ENCODE results near the gene AMDHD2.
"Not testable (repeated sequence)": the region's sequence is repeated elsewhere in the genome, so short reads cannot be mapped to it uniquely, and the experiment has no call there.

The AMDHD2 gene
- 11.2 to 102 (median 46.3) reads per million in 17 experiments for total RNA-seq

- peak; percentile 96 to 99 (median 97) for DNase-seq
These were observed at the start of gene AMDHD2 for GRCh38 chr16:2520097-2520783. TSS of gene AMDHD2 (plus strand) at chr16:2520371. CDS start at chr16:2520459, 88 bp downstream.

- DNase-seq: no peak
These were observed 49.6 kb upstream of the AMDHD2 start for GRCh38 chr16:2470603-2471015.

- DNase-seq: peak in 2 of 4 experiments; percentile 40 to 46
These were observed 49.0 kb upstream of the AMDHD2 start, which contains the start of gene NTN3 for GRCh38 chr16:2471016-2471652. TSS of gene NTN3 (plus strand) at chr16:2471297. CDS start at chr16:2471702, 405 bp downstream.

GRCh38 chr16:2471653-2472487 lies 48.3 kb upstream of the AMDHD2 start:
- DNase-seq: no peak

- DNase-seq: no peak
These were observed 47.7 kb upstream of the AMDHD2 start for GRCh38 chr16:2472488-2472864.

- DNase-seq: no peak
These were observed 47.2 kb upstream of the AMDHD2 start for GRCh38 chr16:2472885-2473445.

GRCh38 chr16:2473446-2473926 lies 46.7 kb upstream of the AMDHD2 start:
- no peak for DNase-seq

GRCh38 chr16:2473999-2474876 lies 45.9 kb upstream of the AMDHD2 start:
- DNase-seq: peak; percentile 63 to 89 (median 76)

GRCh38 chr16:2474877-2475412 lies 45.2 kb upstream of the AMDHD2 start, which contains the start of gene TBC1D24:
TSS of gene TBC1D24 (plus strand) at chr16:2475127. CDS start at chr16:2496149, 21,022 bp downstream.
- peak; percentile 92 to 97 (median 95) for DNase-seq

- DNase-seq: peak in 1 of 4 experiments; percentile 46
These were observed 44.5 kb upstream of the AMDHD2 start for GRCh38 chr16:2475413-2476344.

GRCh38 chr16:2476345-2476720 lies 43.8 kb upstream of the AMDHD2 start:
- DNase-seq: no peak

- DNase-seq: no peak
These were observed 43.4 kb upstream of the AMDHD2 start for GRCh38 chr16:2476741-2477140.

GRCh38 chr16:2477327-2477726 lies 42.8 kb upstream of the AMDHD2 start:
- DNase-seq: no peak

- no peak for DNase-seq
These were observed 41.9 kb upstream of the AMDHD2 start for GRCh38 chr16:2478279-2478678.

- DNase-seq: not testable (repeated sequence)
These were observed 40.2 kb upstream of the AMDHD2 start for GRCh38 chr16:2479996-2480395.

GRCh38 chr16:2480948-2481347 lies 39.2 kb upstream of the AMDHD2 start:
- no peak for DNase-seq

- DNase-seq: no peak
These were observed 38.5 kb upstream of the AMDHD2 start for GRCh38 chr16:2481676-2482075.

- no peak for DNase-seq
These were observed 37.9 kb upstream of the AMDHD2 start for GRCh38 chr16:2482249-2482648.

GRCh38 chr16:2482708-2483534 lies 37.2 kb upstream of the AMDHD2 start:
- peak; percentile 68 to 83 (median 73) for DNase-seq
